Fibroblast of pulmonary artery (primary cell): ENCODE measurements around the gene FAM89B.

Experiments
- DNase-seq: peaks from one replicate; pipeline ENCODE4 v3.0.0-alpha.2; 2010; ENCODE audit warnings: low read depth
- H3K4me3 ChIP-seq: replicated peaks from 2 replicates; pipeline ENCODE4 v1.5.1; 2011; ENCODE audit warnings: low read depth, mild to moderate bottlenecking, control low read depth, low read length, moderate library complexity
- TF ChIP-seq, protein P1 (sequence below): IDR thresholded peaks from 2 replicates; pipeline ENCODE4 v1.5.1; 2011; ENCODE audit warnings: mild to moderate bottlenecking, control low read depth, low read length, inconsistent platforms; ENCODE audit errors: missing control alignments

The FAM89B gene

DNA sequence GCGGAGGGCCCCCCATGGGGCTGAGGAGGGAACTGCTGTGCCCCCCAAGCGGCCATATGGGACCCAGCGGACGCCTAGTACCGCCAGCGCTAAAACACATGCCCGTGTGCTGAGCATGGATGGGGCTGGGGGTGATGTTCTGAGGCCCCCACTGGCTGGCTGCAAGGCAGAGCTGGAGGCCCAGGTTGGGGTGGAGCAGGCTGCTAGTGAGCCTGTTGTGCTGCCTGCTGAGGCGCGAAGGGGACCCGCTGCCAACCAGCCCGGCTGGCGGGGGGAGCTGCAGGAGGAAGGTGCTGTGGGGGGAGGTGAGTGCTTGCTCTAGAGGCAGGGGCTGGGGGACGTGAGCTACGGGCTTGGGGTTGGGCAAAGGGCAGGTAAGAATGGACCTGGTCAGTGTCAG lies 46.4 kb downstream of the FAM89B start:
- DNase-seq: no peak
- H3K4me3 ChIP-seq: no peak overlapping the region
- TF ChIP-seq, protein P1, sequence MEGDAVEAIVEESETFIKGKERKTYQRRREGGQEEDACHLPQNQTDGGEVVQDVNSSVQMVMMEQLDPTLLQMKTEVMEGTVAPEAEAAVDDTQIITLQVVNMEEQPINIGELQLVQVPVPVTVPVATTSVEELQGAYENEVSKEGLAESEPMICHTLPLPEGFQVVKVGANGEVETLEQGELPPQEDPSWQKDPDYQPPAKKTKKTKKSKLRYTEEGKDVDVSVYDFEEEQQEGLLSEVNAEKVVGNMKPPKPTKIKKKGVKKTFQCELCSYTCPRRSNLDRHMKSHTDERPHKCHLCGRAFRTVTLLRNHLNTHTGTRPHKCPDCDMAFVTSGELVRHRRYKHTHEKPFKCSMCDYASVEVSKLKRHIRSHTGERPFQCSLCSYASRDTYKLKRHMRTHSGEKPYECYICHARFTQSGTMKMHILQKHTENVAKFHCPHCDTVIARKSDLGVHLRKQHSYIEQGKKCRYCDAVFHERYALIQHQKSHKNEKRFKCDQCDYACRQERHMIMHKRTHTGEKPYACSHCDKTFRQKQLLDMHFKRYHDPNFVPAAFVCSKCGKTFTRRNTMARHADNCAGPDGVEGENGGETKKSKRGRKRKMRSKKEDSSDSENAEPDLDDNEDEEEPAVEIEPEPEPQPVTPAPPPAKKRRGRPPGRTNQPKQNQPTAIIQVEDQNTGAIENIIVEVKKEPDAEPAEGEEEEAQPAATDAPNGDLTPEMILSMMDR: no peak

DNA sequence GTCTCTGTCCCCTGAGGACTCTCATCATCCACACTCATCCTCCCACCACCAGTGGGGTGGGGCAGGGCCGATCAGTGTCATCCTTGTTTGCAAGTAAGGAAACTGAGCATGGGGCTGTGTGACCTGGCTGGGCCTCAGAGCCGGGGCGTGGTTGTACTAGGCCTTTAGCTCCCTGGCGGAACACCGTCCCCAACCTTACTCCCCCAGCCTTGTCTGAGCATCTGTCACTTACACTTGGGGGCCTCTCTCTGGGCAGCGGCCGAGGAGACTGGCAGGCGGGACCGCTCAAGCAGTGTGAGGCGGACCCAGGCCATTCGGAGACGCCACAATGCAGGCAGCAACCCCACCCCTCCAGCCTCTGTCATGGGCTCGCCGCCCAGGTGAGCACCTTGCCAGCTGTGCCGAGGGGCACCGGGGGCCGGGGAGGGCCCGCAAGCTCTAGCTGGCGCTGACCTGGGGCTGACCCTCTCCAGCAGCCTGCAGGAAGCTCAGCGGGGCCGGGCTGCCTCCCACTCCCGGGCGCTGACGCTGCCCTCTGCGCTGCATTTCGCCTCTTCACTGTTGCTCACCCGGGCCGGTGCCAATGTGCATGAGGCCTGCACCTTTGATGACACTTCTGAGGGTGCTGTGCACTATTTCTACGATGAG lies 47.1 kb downstream of the FAM89B start:
- no peak for DNase-seq
- TF ChIP-seq, protein P1: no peak
- no peak overlapping the region for H3K4me3 ChIP-seq

DNA sequence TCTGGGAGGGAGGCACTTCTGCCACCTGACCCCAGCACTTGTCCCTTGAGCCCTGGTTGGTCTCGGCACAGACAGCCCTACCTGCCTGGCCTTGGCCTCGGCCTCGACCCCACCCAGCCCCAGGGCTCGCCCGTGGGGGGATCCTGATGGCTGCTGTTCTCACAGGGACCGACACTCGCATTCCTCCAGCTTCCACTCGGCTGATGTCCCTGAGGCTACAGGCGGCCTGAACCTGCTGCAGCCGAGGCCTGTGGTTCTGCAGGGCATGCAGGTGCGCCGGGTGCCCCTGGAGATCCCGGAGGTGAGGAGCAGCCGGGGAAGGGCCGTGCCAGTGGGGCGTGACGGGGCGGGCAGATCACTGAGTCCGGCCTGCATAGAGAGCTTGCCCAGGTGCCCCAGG lies 48.3 kb downstream of the FAM89B start:
- DNase-seq: no peak
- H3K4me3 ChIP-seq: no peak overlapping the region
- TF ChIP-seq, protein P1: no peak

DNA sequence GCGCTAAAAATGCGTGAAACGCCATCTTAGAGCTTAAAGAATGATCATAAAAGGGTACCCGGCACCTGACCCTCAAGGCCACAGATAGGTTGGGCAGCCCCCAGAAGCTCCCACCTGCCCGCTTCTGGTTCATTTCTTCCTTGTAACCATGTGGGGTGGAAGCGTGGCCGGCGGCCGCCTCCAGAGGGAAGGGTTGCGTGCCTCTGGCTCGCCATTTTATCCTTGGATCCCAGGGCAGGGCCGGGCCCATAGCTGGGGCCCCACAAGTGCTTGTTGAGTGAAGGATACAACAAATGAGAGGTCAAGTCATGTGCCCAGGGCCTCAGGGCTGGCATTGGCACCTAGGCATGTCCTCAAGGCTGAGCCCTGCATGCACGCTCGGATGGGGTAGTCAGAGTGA lies 49.1 kb downstream of the FAM89B start:
- no peak overlapping the region for H3K4me3 ChIP-seq
- DNase-seq: no peak
- TF ChIP-seq, protein P1: no peak

DNA sequence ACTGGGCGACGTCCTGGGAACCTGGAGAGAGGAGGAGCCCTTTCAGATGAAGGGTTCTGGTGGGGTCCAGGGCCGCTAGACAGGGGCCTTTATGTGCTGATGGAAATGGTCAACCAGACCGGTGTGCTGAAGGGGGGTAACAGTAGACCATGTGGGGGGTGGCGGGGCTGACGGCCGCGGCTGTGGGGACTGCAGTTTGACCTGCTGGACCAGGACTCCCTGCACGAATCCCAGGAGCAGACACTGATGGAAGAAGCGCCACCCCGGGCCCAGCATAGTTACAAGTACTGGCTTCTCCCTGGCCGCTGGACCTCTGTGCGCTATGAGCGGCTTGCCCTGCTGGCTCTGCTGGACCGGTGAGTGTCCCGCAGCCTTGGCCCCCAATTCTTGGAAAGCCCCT lies 49.7 kb downstream of the FAM89B start:
- no peak overlapping the region for H3K4me3 ChIP-seq
- DNase-seq: no peak
- TF ChIP-seq, protein P1: no peak

DNA sequence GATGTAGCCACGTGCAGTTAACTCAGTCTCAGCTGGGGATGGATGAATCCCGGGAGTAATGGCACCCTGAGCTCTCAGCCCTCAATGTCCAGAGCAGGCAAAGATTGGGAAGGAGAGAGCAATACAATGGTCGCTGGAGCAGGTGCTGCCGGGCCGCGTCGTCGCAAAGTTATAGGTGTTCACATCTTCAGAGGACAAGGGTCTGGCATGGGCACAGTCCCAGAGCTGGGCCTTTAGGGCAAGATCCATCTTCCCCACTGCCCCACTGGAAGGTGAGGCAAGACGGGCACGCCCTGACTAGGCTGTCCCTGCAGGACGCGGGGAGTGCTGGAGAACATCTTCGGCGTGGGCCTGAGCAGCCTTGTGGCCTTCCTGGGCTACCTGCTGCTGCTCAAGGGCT lies 50.8 kb downstream of the FAM89B start:
- no peak overlapping the region for H3K4me3 ChIP-seq
- TF ChIP-seq, protein P1: no peak
- no peak for DNase-seq
